CD4-positive, CD25-positive, alpha-beta regulatory T cell (primary cell): Measurements from ENCODE around the gene CCDC102A. TPM values are rescaled to one million over a fixed set of nuclear protein-coding genes. Genes with fewer than 3 reads are reported as not detected.

Experiments
- ATAC-seq, 2 donors: fragments of 150-1000 bp; cut with Tn5 transposase; one replicate each; pipeline ENCODE4 v1.10.0; 2021; ENCODE audit warnings: low read depth in 2 of 2, moderate number of reproducible peaks in 2 of 2, moderate library complexity in 1 of 2
- DNase-seq, 3 donors: peaks; one replicate each; pipeline versions ENCODE4 v3.0.0 to v3.0.0-alpha.2; 2012 to 2022; ENCODE audit warnings: mixed read lengths in 1 of 3
- H3K27ac ChIP-seq: one replicate; pipeline ENCODE4 v1.7.0; 2013; ENCODE audit warnings: mild to moderate bottlenecking, low read length; ENCODE audit not compliant: insufficient read depth, poor library complexity, severe bottlenecking
- H3K27me3 ChIP-seq: one replicate; pipeline ENCODE4 v1.7.0; 2013; ENCODE audit warnings: low read length; ENCODE audit not compliant: control insufficient read depth, insufficient read depth
- H3K36me3 ChIP-seq: one replicate; pipeline ENCODE4 v1.7.0; 2013; ENCODE audit warnings: mild to moderate bottlenecking, low read length, moderate library complexity; ENCODE audit not compliant: control insufficient read depth, insufficient read depth
- H3K4me1 ChIP-seq: 2 replicates; pipeline ENCODE4 v1.7.0; 2013; ENCODE audit warnings: mild to moderate bottlenecking, low read length; ENCODE audit not compliant: insufficient read depth, control insufficient read depth, poor library complexity, severe bottlenecking
- H3K4me3 ChIP-seq: one replicate; pipeline ENCODE4 v1.7.0; 2013; ENCODE audit warnings: low read depth, mild to moderate bottlenecking, low read length, moderate library complexity
- H3K9me3 ChIP-seq, 2 experiments: 1 replicate in 1 of 2; 2 replicates in 1 of 2; pipeline ENCODE4 v1.7.0; 2013; ENCODE audit warnings: low read length in 2 of 2, mild to moderate bottlenecking in 1 of 2, moderate library complexity in 1 of 2; ENCODE audit not compliant: control insufficient read depth in 2 of 2
- H3K27ac Mint-ChIP-seq, 3 donors: one replicate each; pipeline ENCODE4 v1.8.0; 2020 to 2022; ENCODE audit warnings: mild to moderate bottlenecking in 3 of 3, mixed read lengths in 3 of 3, moderate library complexity in 2 of 3
- H3K27me3 Mint-ChIP-seq: one replicate; pipeline ENCODE4 v1.8.0; 2022; ENCODE audit warnings: mild to moderate bottlenecking, mixed read lengths
- H3K36me3 Mint-ChIP-seq: one replicate; pipeline ENCODE4 v1.8.0; 2020; ENCODE audit warnings: mixed read lengths
- H3K4me1 Mint-ChIP-seq, 4 donors: one replicate each; pipeline ENCODE4 v1.8.0; 2020 to 2022; ENCODE audit warnings: mixed read lengths in 4 of 4, mild to moderate bottlenecking in 1 of 4
- H3K4me3 Mint-ChIP-seq, 4 donors: one replicate each; pipeline ENCODE4 v1.8.0; 2020 to 2022; ENCODE audit warnings: mild to moderate bottlenecking in 4 of 4, mixed read lengths in 4 of 4, moderate library complexity in 3 of 4
- H3K9me3 Mint-ChIP-seq, 7 donors: one replicate each; pipeline ENCODE4 v1.8.0; 2020 to 2022; ENCODE audit warnings: mixed read lengths in 7 of 7, mild to moderate bottlenecking in 3 of 7, moderate library complexity in 2 of 7
- polyA plus RNA-seq, 4 donors: library from polyadenylated mRNA; unstranded; fragments of 300-500 nt; fragmentation: Illumina TruSeq; gene quantifications; one replicate each; pipeline ENCODE4 v1.2.3, GENCODE V29; 2021
- total RNA-seq: library from RNA; stranded (reverse); gene quantifications from one replicate; pipeline ENCODE4 v1.2.3, GENCODE V29; 2022

CCDC102A gene
- total and polyA plus RNA-seq, 5 donors from 2014 or later = 1.9 to 4.7 (median 2.9) TPM

DNA sequence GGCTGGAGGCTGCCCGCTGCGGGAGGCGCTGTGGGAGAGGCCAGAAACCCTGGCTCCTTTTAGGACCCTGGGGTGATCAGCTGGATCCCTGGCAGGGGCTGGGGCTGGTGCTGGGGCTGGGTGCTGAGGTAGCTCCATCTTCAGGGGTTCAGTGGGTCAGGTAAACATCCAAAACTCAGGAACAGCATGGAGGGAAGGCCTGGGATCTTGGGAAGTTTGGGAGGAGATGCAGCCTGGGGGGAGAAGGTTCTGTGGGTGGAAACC, 27.0 kb upstream of the CCDC102A start:
- no peak overlapping the region for H3K4me3 Mint-ChIP-seq
- H3K27ac Mint-ChIP-seq = no peak overlapping the region
- peaks cover 0 to 12% (median 4%) of the 10 kb centered on the region in 7 donors for H3K9me3 Mint-ChIP-seq
- no peaks in the 10 kb centered on the region for H3K36me3 ChIP-seq
- H3K27me3 Mint-ChIP-seq = peaks cover 36% of the 10 kb centered on the region
- ATAC-seq (no peak), DNase-seq (no peak)
- H3K4me1 Mint-ChIP-seq = no peaks in the 10 kb centered on the region
- H3K27ac ChIP-seq = no peak overlapping the region
- peaks cover 6% of the 10 kb centered on the region for H3K27me3 ChIP-seq
- no peaks in the 10 kb centered on the region for H3K36me3 Mint-ChIP-seq
- H3K4me1 ChIP-seq = no peaks in the 10 kb centered on the region
- peaks cover 0 to 4% of the 10 kb centered on the region in 2 experiments for H3K9me3 ChIP-seq
- H3K4me3 ChIP-seq = no peak overlapping the region

DNA sequence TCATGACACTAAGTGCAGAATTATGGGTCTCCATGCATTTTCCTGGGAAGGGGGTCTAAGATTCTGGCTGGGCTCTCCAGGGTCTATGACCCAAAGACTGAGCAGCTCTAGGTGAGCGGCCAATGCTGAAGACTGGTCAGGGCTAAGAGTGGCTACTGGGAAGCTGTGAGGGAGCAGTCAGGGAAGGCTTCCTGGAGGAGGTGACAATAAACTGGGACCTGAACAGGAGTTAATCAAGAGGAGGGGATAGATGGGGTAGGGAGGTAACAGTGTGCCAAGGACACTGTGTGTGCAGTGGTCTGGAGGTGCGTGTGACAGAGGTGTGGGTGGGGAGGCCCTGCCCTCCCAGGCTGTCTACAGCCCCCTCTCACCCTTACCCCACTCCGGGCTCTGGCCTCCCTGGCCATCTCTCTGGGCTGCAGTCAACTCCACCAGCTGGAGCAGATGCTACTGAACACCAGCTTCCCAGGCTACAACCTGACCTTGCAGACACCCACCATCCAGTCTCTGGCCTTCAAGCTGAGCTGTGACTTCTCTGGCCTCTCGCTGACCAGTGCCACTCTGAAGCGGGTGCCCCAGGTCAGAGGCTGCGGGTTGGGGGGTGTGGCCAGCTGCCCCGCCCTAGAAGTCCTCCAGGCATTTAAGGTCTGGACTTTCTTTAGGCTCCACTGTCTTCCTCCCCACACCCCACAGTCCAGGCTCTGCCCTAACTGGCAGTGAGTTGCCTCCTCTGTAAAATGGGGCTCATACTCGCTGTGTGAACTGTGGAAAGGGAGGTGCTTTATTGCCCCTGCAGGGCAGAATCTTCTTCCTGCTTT, 26.5 kb upstream of the CCDC102A start:
- Histone ChIP-seq H3K27me3 (peaks cover 9% of the 10 kb centered on the region), H3K9me3 (peaks cover 0 to 4% of the 10 kb centered on the region in 2 experiments), H3K36me3 (no peaks in the 10 kb centered on the region), H3K4me3 (no peak overlapping the region), H3K4me1 (no peaks in the 10 kb centered on the region), H3K27ac (no peak overlapping the region)
- no peak for ATAC-seq
- H3K9me3 Mint-ChIP-seq = peaks cover 0 to 12% (median 4%) of the 10 kb centered on the region in 7 donors
- peaks cover 41% of the 10 kb centered on the region for H3K27me3 Mint-ChIP-seq
- DNase-seq = no peak
- no peaks in the 10 kb centered on the region for H3K36me3 Mint-ChIP-seq
- no peak overlapping the region for H3K27ac Mint-ChIP-seq
- H3K4me3 Mint-ChIP-seq = no peak overlapping the region
- no peaks in the 10 kb centered on the region for H3K4me1 Mint-ChIP-seq

DNA sequence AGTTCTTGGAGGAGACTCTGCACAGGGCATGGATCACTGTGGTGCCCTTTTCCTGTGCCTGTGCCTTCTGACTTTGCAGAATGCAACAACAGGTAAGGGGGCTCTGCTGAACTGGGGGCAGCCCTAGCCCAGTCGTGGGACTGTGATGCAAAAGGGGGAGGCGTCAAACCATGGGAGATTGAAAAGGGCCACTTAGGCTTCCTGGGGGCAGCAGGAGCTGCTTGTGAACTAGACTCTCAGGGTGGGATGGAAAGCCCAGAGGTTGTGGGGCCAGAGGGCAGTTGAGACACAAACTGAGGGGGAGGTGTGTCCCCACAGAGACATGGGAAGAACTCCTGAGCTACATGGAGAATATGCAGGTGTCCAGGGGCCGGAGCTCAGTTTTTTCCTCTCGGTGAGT, 25.7 kb upstream of the CCDC102A start:
- H3K4me1 Mint-ChIP-seq = no peaks in the 10 kb centered on the region
- Histone ChIP-seq H3K9me3 (peaks cover 0 to 4% of the 10 kb centered on the region in 2 experiments), H3K27ac (no peak overlapping the region), H3K4me3 (no peak overlapping the region), H3K4me1 (no peaks in the 10 kb centered on the region), H3K27me3 (peaks cover 9% of the 10 kb centered on the region), H3K36me3 (no peaks in the 10 kb centered on the region)
- H3K27ac Mint-ChIP-seq = no peak overlapping the region
- peaks cover 49% of the 10 kb centered on the region for H3K27me3 Mint-ChIP-seq
- H3K36me3 Mint-ChIP-seq = no peaks in the 10 kb centered on the region
- no peak for ATAC-seq
- H3K9me3 Mint-ChIP-seq = peaks cover 0 to 12% (median 5%) of the 10 kb centered on the region in 7 donors
- no peak overlapping the region for H3K4me3 Mint-ChIP-seq
- no peak for DNase-seq

DNA sequence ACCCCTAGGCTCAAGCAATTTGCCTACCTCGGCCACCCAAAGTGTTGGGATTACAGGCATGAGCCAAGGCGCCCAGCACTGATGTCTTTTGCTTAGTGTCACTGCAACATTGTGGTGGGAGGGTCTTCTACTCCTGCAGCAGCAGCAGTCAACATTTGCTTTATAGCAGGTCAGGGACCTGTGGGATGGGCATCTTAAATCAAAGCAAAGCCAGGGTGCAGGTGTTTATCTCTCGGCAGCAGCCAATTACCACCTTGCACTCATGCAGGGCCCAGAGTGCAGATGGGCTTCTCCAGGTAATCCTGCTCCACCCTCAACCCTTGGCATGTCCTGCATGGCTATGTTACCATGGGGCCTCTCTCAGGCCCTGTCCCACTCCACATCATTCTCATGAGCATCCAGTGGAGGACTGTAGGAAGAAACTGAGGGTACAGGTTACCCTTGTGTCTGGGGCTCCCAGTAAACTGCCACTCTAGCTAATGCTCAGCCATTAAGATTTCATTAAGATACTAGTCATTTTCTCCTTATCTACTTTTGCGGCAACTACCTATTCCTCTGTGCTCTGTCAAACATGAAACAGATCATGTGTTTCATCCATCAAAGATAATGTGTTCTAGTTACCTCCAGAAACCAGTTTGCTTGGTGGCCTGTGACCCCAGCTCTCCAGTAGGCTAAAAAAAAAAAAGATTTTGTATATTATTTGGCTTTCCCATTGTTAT, 22.9 kb upstream of the CCDC102A start:
- Histone ChIP-seq H3K9me3 (peaks cover 0 to 4% of the 10 kb centered on the region in 2 experiments), H3K4me1 (no peaks in the 10 kb centered on the region), H3K27ac (no peak overlapping the region), H3K4me3 (no peak overlapping the region), H3K27me3 (peaks cover 9% of the 10 kb centered on the region), H3K36me3 (no peaks in the 10 kb centered on the region)
- H3K27me3 Mint-ChIP-seq = peaks cover 60% of the 10 kb centered on the region
- no peak overlapping the region for H3K4me3 Mint-ChIP-seq
- DNase-seq (no peak), ATAC-seq (no peak)
- H3K27ac Mint-ChIP-seq = no peak overlapping the region
- H3K9me3 Mint-ChIP-seq = peaks cover 0 to 12% (median 5%) of the 10 kb centered on the region in 7 donors
- peaks cover 4% of the 10 kb centered on the region for H3K36me3 Mint-ChIP-seq
- H3K4me1 Mint-ChIP-seq = no peaks in the 10 kb centered on the region

DNA sequence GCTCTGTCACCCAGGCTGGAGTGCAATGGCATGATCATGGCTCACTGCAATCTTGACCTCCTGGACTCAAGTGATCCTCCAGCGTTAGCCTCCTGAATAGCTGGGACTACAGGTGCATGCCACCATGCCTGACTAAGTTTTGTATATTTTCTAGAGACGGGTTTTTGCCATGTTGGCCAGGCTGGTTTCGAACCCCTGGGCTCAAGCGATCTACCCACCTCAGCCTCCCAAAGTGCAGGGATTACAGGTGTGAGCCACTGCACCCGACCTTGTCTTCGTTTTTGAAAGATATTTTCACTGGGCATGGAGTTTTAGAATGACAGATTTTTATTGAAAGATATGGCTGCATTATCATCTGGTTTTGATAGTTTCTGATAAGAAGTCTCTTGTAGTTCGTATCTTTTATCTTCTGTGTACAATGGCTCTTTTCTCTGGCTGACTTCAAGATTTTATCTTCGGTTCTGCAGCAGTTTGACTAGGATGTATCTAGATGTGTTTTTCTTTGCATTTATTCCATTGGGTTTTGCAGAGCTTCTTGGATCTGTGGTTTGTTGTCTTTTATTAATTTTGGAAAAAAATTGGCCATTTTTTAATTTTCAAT, 20.7 kb upstream of the CCDC102A start:
- Mint-ChIP-seq H3K27me3 (peaks cover 52% of the 10 kb centered on the region), H3K36me3 (peaks cover 4% of the 10 kb centered on the region), H3K4me3 (no peak overlapping the region), H3K9me3 (peaks cover 0 to 12% (median 5%) of the 10 kb centered on the region in 7 donors), H3K27ac (no peak overlapping the region), H3K4me1 (no peaks in the 10 kb centered on the region)
- no peaks in the 10 kb centered on the region for H3K36me3 ChIP-seq
- H3K27me3 ChIP-seq = peaks cover 9% of the 10 kb centered on the region
- DNase-seq (no peak), ATAC-seq (no peak)
- no peak overlapping the region for H3K4me3 ChIP-seq
- no peak overlapping the region for H3K27ac ChIP-seq
- H3K4me1 ChIP-seq = no peaks in the 10 kb centered on the region
- peaks cover 0 to 4% of the 10 kb centered on the region in 2 experiments for H3K9me3 ChIP-seq

DNA sequence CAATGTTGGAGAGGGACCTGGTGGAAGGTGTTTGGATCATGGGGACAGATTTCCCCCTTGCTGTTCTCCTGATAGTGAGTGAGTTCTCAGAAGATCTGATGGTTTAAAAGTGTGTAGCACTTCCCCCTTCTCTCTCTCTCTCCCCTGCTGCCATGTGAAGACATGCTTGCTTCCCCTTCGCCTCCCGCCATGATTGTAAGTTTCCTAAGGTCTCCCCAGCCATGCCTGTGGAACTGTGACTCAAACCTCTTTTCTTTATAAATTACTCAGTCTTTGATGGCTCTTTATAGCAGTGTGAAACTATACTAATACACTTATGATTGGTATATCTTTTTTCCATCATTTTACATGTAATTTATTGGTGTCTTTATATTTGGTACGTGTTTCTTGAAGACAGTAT, 19.5 kb upstream of the CCDC102A start:
- DNase-seq = no peak
- Histone ChIP-seq H3K4me1 (no peaks in the 10 kb centered on the region), H3K27ac (no peak overlapping the region), H3K9me3 (peaks cover 0 to 4% of the 10 kb centered on the region in 2 experiments), H3K4me3 (no peak overlapping the region), H3K36me3 (no peaks in the 10 kb centered on the region), H3K27me3 (peaks cover 9% of the 10 kb centered on the region)
- peaks cover 4% of the 10 kb centered on the region for H3K36me3 Mint-ChIP-seq
- no peak overlapping the region for H3K27ac Mint-ChIP-seq
- no peaks in the 10 kb centered on the region for H3K4me1 Mint-ChIP-seq
- H3K4me3 Mint-ChIP-seq = no peak overlapping the region
- peaks cover 0 to 9% (median 0%) of the 10 kb centered on the region in 7 donors for H3K9me3 Mint-ChIP-seq
- peaks cover 46% of the 10 kb centered on the region for H3K27me3 Mint-ChIP-seq
- ATAC-seq = no peak

DNA sequence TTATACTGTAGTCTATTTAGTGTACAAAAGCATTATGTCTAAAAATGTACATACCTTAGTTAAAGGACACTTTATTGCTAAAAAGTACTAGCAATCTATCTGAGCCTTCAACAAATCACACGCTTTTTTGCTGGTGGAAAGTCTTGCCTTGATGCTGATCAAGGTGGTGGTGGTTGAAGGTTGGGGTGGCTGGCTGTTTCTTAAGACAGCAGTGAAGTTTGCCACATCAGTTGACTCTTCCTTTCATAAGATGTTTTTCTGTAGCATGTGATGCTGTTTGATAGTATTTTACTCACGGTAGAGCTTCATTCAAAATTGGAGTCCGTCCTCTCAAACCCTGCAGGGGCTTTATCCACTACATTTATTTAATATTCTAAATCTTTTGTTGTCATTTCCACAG, 14.7 kb upstream of the CCDC102A start:
- H3K36me3 ChIP-seq = no peaks in the 10 kb centered on the region
- H3K9me3 ChIP-seq = no peaks in the 10 kb centered on the region
- Mint-ChIP-seq H3K27ac (no peak overlapping the region), H3K27me3 (peaks cover 21% of the 10 kb centered on the region), H3K4me1 (peaks cover 0 to 10% (median 1%) of the 10 kb centered on the region in 4 donors), H3K9me3 (peaks cover 0 to 2% (median 0%) of the 10 kb centered on the region in 7 donors), H3K4me3 (no peak overlapping the region), H3K36me3 (peaks cover 4% of the 10 kb centered on the region)
- H3K4me1 ChIP-seq = no peaks in the 10 kb centered on the region
- no peak for DNase-seq
- H3K27me3 ChIP-seq = peaks cover 3% of the 10 kb centered on the region
- H3K27ac ChIP-seq = no peak overlapping the region
- no peak overlapping the region for H3K4me3 ChIP-seq
- ATAC-seq = no peak
